PC-3 (cell line): ENCODE measurements around the gene PACS1. TPM values are rescaled to one million over a fixed set of nuclear protein-coding genes. Genes with fewer than 3 reads are reported as not detected.

ENCODE experiments used
- ATAC-seq: fragments of 200-7000 bp; cut with Tn5 transposase; 2 replicates; pipeline ENCODE4 v1.9.1; 2020; ENCODE audit warnings: mild to moderate bottlenecking, moderate library complexity
- BruUV-seq: library from RNA; stranded (reverse); fragments of 400-500 nt; replicated peaks from 2 replicates; lab custom pipeline; 2021; lab: Mats Ljungman, UMichigan
- CTCF ChIA-PET: fragments of 300-600 bp; sonication (Branson Sonifier 250); formaldehyde crosslinking; loops from one replicate; lab custom pipeline; 2022; ENCODE audit warnings: antibody characterized with exemption; lab: Charles Lee
- POLR2A ChIA-PET: fragments of 300-600 bp; sonication (Branson Sonifier 250); formaldehyde crosslinking; loops from one replicate; lab custom pipeline; 2022; ENCODE audit warnings: antibody characterized with exemption; ENCODE audit not compliant: unreplicated experiment; lab: Charles Lee
- DNase-seq: peaks from one replicate; pipeline ENCODE4 v3.0.0-alpha.2; 2015
- H2AFZ ChIP-seq: fragments of 300-600 bp; sonication (generic); 2 replicates; pipeline ENCODE4 v1.6.0; 2016; ENCODE audit warnings: antibody characterized with exemption, low read length
- H3F3A ChIP-seq: fragments of 300-600 bp; sonication (generic); one replicate; pipeline ENCODE4 v1.6.0; 2017; ENCODE audit warnings: antibody characterized with exemption, low read length, control low read depth, mild to moderate bottlenecking; ENCODE audit not compliant: unreplicated experiment
- H3K27ac ChIP-seq: fragments of 300-600 bp; sonication (generic); 2 replicates; pipeline ENCODE4 v1.5.1; 2016; ENCODE audit warnings: mild to moderate bottlenecking, low read length
- H3K27me3 ChIP-seq: fragments of 300-600 bp; sonication (generic); 2 replicates; pipeline ENCODE4 v1.6.1; 2016; ENCODE audit warnings: low read length, mixed read lengths
- H3K36me3 ChIP-seq: fragments of 300-600 bp; sonication (generic); 2 replicates; pipeline ENCODE4 v1.6.1; 2016; ENCODE audit warnings: low read depth, mixed run types, low read length, mixed read lengths
- H3K4me1 ChIP-seq: fragments of 300-600 bp; sonication (generic); 2 replicates; pipeline ENCODE4 v1.5.1; 2016; ENCODE audit warnings: low read length; ENCODE audit not compliant: insufficient read depth
- H3K4me2 ChIP-seq: fragments of 300-600 bp; sonication (generic); 2 replicates; pipeline ENCODE4 v1.6.0; 2016; ENCODE audit warnings: low read length
- H3K4me3 ChIP-seq: fragments of 300-600 bp; sonication (generic); 2 replicates; pipeline ENCODE4 v1.5.1; 2016; ENCODE audit warnings: mild to moderate bottlenecking, low read length, mixed read lengths
- H3K79me2 ChIP-seq: fragments of 300-600 bp; sonication (generic); 2 replicates; pipeline ENCODE4 v1.6.1; 2017; ENCODE audit warnings: low read length, mixed read lengths
- H3K9ac ChIP-seq: fragments of 300-600 bp; sonication (generic); 2 replicates; pipeline ENCODE4 v1.6.0; 2016; ENCODE audit warnings: mild to moderate bottlenecking, low read length
- H3K9me2 ChIP-seq: fragments of 300-600 bp; sonication (generic); replicated peaks from 2 replicates; pipeline ENCODE4 v1.6.1; 2016; ENCODE audit warnings: mixed run types, low read length, mixed read lengths
- H3K9me3 ChIP-seq: fragments of 300-600 bp; sonication (generic); 2 replicates; pipeline ENCODE4 v1.6.1; 2016; ENCODE audit warnings: low read length, mixed read lengths
- H4K20me1 ChIP-seq: fragments of 300-600 bp; sonication (generic); 2 replicates; pipeline ENCODE4 v1.6.1; 2016; ENCODE audit warnings: low read length, mixed read lengths
- EZH2 ChIP-seq: fragments of 300-600 bp; sonication (generic); IDR thresholded peaks from one replicate; pipeline ENCODE4 v1.6.1; 2017; ENCODE audit warnings: antibody characterized with exemption, mild to moderate bottlenecking, low read length; ENCODE audit not compliant: unreplicated experiment
- EZH2phosphoT487 ChIP-seq: fragments of 300-600 bp; sonication (generic); IDR thresholded peaks from 2 replicates; pipeline ENCODE4 v1.6.1; 2018; ENCODE audit warnings: mild to moderate bottlenecking, antibody characterized with exemption, low read length, borderline replicate concordance
- intact Hi-C: fragments of 100-400 bp; cut with micrococcal nuclease; formaldehyde crosslinking; loops from 2 replicates; pipeline ENCODE4 v1.9.0; 2023
- total RNA-seq: library from RNA; depleted of rRNA; stranded (reverse); fragments of >200 nt; gene quantifications from 2 replicates; pipeline ENCODE4 v1.2.3, GENCODE V29; 2014
- TF ChIP-seq, protein P1 (sequence below): fragments of 300-600 bp; sonication (generic); conservative IDR thresholded peaks from 2 replicates; pipeline ENCODE4 v1.5.1; 2017; ENCODE audit warnings: antibody characterized with exemption, low read depth, mild to moderate bottlenecking, low read length

The PACS1 gene
- total RNA-seq, 1 experiment from 2014 or later, result 28.7 TPM

DNA sequence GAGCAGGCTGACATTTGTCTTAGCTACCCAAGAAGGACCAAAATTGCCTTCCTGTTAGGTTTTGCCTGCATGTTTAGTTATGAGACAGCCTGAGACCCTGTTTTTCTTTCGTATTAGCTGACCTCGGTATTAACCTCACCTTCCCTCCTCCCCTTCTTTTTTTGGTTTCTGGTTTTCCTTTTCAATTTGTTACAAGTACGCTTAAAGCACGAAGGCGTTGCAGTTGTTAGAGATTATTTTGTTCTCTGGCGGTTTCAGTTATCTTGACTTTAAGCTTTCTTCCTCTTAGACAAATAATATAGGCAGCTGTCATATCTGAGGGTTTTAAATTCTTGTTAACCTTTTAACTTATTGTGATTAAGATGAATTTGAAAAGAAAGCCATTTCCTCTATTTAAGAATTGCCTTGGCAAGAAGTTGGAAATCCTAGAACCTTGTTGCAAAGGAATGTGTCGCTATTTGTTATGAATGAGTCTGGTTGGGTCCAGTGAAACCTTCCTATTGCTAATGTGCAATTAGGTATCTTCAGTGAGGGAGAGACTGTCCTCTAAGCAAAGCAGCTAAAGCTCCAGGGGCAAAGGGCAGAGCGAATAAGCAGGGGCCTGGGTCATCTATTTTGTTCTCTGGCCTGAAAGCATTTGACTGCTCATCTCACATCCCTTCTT, 45.7 kb downstream of the PACS1 start:
- ChIA-PET POLR2A (interaction anchor here (0.6 kb wide), 1 partner anchor 539 kb away, joined by 3 read pairs; no protein-coding TSS in a partner anchor), CTCF (no interaction called here)
- intact Hi-C loops, result no loop called here
- no peak for DNase-seq
- Histone ChIP-seq H2AFZ (no peak overlapping the region), H3F3A (peaks cover 26% of the 10 kb centered on the region), H3K79me2 (peaks cover 64% of the 10 kb centered on the region), H3K4me2 (no peak overlapping the region), H3K4me1 (peaks cover 69% of the 10 kb centered on the region), H3K9me3 (no peaks in the 10 kb centered on the region), H3K9me2 (no peaks in the 10 kb centered on the region), H3K27me3 (no peaks in the 10 kb centered on the region), H3K27ac (no peak overlapping the region), H3K36me3 (no peaks in the 10 kb centered on the region), H3K4me3 (no peak overlapping the region), H3K9ac (no peak overlapping the region), H4K20me1 (no peaks in the 10 kb centered on the region)
- no TSS peak for BruUV-seq
- ATAC-seq, result no peak
- TF ChIP-seq EZH2phosphoT487 (no peak), EZH2 (no peak)
- TF ChIP-seq, protein P1, sequence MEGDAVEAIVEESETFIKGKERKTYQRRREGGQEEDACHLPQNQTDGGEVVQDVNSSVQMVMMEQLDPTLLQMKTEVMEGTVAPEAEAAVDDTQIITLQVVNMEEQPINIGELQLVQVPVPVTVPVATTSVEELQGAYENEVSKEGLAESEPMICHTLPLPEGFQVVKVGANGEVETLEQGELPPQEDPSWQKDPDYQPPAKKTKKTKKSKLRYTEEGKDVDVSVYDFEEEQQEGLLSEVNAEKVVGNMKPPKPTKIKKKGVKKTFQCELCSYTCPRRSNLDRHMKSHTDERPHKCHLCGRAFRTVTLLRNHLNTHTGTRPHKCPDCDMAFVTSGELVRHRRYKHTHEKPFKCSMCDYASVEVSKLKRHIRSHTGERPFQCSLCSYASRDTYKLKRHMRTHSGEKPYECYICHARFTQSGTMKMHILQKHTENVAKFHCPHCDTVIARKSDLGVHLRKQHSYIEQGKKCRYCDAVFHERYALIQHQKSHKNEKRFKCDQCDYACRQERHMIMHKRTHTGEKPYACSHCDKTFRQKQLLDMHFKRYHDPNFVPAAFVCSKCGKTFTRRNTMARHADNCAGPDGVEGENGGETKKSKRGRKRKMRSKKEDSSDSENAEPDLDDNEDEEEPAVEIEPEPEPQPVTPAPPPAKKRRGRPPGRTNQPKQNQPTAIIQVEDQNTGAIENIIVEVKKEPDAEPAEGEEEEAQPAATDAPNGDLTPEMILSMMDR, result no peak

GRCh38 chr11:66116576-66117361, 46.7 kb downstream of the PACS1 start:
- ChIA-PET POLR2A (interaction anchor here (0.6 kb wide), 1 partner anchor 47 kb away, joined by 3 read pairs; the partner anchor contains the start of gene PACS1), CTCF (no interaction called here)
- Histone ChIP-seq H4K20me1 (no peaks in the 10 kb centered on the region), H3F3A (peaks cover 26% of the 10 kb centered on the region), H2AFZ (no peak overlapping the region), H3K9ac (no peak overlapping the region), H3K79me2 (peaks cover 60% of the 10 kb centered on the region), H3K4me3 (no peak overlapping the region), H3K4me1 (peaks cover 60% of the 10 kb centered on the region), H3K9me2 (no peaks in the 10 kb centered on the region), H3K36me3 (no peaks in the 10 kb centered on the region), H3K4me2 (no peak overlapping the region), H3K27ac (no peak overlapping the region), H3K9me3 (no peaks in the 10 kb centered on the region), H3K27me3 (no peaks in the 10 kb centered on the region)
- ATAC-seq (no peak), DNase-seq (no peak)
- intact Hi-C loops, result no loop called here
- no TSS peak for BruUV-seq
- TF ChIP-seq, protein P1, result no peak
- TF ChIP-seq EZH2 (no peak), EZH2phosphoT487 (no peak)

GRCh38 chr11:66118847-66119246, 48.8 kb downstream of the PACS1 start:
- Histone ChIP-seq H3K9ac (peak overlapping the region; percentile 47), H3K9me2 (no peaks in the 10 kb centered on the region), H3K4me2 (peak overlapping the region; percentile 59), H3K36me3 (no peaks in the 10 kb centered on the region), H3K27ac (peak overlapping the region; percentile 87), H3K27me3 (no peaks in the 10 kb centered on the region), H3K4me1 (peaks cover 42% of the 10 kb centered on the region), H4K20me1 (no peaks in the 10 kb centered on the region), H3K79me2 (peaks cover 57% of the 10 kb centered on the region), H3F3A (peaks cover 9% of the 10 kb centered on the region), H3K4me3 (peak overlapping the region; percentile 4; the same call in 1 of the 2 replicates), H2AFZ (no peak overlapping the region), H3K9me3 (no peaks in the 10 kb centered on the region)
- ChIA-PET CTCF (interaction anchor here (0.5 to 0.7 kb wide), 3 partner anchors 133 to 231 kb away, joined by 5 to 7 read pairs (median 5); partner anchors contain the start of gene FIBP), POLR2A (no interaction called here)
- intact Hi-C loops, result no loop called here
- no TSS peak for BruUV-seq
- ATAC-seq, result no peak
- DNase-seq, result no peak
- TF ChIP-seq EZH2, result no peak
- no peak for TF ChIP-seq EZH2phosphoT487
- TF ChIP-seq, protein P1, result no peak
